ENCODE measurements around the gene PSME4.
"Not testable (repeated sequence)": the region's sequence is repeated elsewhere in the genome, so short reads cannot be mapped to it uniquely, and the experiment has no call there.

The PSME4 gene

GRCh38 chr2:53961478-53962216 is 9.1 kb downstream of the PSME4 start:
- DNase-seq = not testable (repeated sequence)

- DNase-seq = no peak
Observed at GRCh38 chr2:53960476-53960875, 10.3 kb downstream of the PSME4 start.

- no peak for DNase-seq
Observed at GRCh38 chr2:53958443-53958842, 12.3 kb downstream of the PSME4 start.

- DNase-seq = no peak
Observed at GRCh38 chr2:53952519-53952918, 18.3 kb downstream of the PSME4 start.

- no peak for DNase-seq
Observed at GRCh38 chr2:53949457-53949856, 21.3 kb downstream of the PSME4 start.

GRCh38 chr2:53945538-53945937 is 25.3 kb downstream of the PSME4 start:
- no peak for DNase-seq

GRCh38 chr2:53944542-53944941 is 26.3 kb downstream of the PSME4 start:
- no peak for DNase-seq

GRCh38 chr2:53942280-53942679 is 28.5 kb downstream of the PSME4 start:
- no peak for DNase-seq

- no peak for DNase-seq
Observed at GRCh38 chr2:53941749-53942148, 29.0 kb downstream of the PSME4 start.

GRCh38 chr2:53939656-53940055 is 31.1 kb downstream of the PSME4 start:
- DNase-seq = no peak

- no peak for DNase-seq
Observed at GRCh38 chr2:53938904-53939303, 31.9 kb downstream of the PSME4 start.

GRCh38 chr2:53933329-53933728 is 37.5 kb downstream of the PSME4 start:
- DNase-seq = no peak

- not testable (repeated sequence) for DNase-seq
Observed at GRCh38 chr2:53926321-53926720, 44.5 kb downstream of the PSME4 start.

GRCh38 chr2:53913721-53914120 is 57.1 kb downstream of the PSME4 start:
- no peak for DNase-seq

GRCh38 chr2:53911434-53912189 is 59.2 kb downstream of the PSME4 start:
- no peak for DNase-seq

GRCh38 chr2:53907582-53907981 is 63.2 kb downstream of the PSME4 start:
- no peak for DNase-seq

- DNase-seq = no peak
Observed at GRCh38 chr2:53905396-53905795, 65.4 kb downstream of the PSME4 start.

GRCh38 chr2:53903011-53903410 is 67.8 kb downstream of the PSME4 start:
- no peak for DNase-seq

GRCh38 chr2:53901192-53901591 is 69.6 kb downstream of the PSME4 start:
- no peak for DNase-seq

- DNase-seq = no peak
Observed at GRCh38 chr2:53896864-53897263, 73.9 kb downstream of the PSME4 start.

- no peak for DNase-seq
Observed at GRCh38 chr2:53886406-53887280, 84.2 kb downstream of the PSME4 start.

GRCh38 chr2:53884883-53885282 is 85.9 kb downstream of the PSME4 start:
- no peak for DNase-seq

GRCh38 chr2:53881986-53882385 is 88.8 kb downstream of the PSME4 start:
- DNase-seq = no peak

Data from NCI-H69 (cell line).